Activated CD4-positive, CD25-positive, alpha-beta regulatory T cell treated with anti-CD3 and anti-CD28 coated beads, Interleukin-2, amount 50 U/mL, for 16 hours (primary cell): ENCODE data around the gene XRRA1.
A peak's percentile ranks its signal among the peaks of the same experiment; 100 is the strongest.
"Not testable (repeated sequence)": the region's sequence is repeated elsewhere in the genome, so short reads cannot be mapped to it uniquely, and the experiment has no call there.

Source experiments
- DNase-seq: peaks from one replicate; pipeline ENCODE4 v3.0.0-alpha.2; 2020; ENCODE audit warnings: low read depth, low spot score

XRRA1 gene, protein sequence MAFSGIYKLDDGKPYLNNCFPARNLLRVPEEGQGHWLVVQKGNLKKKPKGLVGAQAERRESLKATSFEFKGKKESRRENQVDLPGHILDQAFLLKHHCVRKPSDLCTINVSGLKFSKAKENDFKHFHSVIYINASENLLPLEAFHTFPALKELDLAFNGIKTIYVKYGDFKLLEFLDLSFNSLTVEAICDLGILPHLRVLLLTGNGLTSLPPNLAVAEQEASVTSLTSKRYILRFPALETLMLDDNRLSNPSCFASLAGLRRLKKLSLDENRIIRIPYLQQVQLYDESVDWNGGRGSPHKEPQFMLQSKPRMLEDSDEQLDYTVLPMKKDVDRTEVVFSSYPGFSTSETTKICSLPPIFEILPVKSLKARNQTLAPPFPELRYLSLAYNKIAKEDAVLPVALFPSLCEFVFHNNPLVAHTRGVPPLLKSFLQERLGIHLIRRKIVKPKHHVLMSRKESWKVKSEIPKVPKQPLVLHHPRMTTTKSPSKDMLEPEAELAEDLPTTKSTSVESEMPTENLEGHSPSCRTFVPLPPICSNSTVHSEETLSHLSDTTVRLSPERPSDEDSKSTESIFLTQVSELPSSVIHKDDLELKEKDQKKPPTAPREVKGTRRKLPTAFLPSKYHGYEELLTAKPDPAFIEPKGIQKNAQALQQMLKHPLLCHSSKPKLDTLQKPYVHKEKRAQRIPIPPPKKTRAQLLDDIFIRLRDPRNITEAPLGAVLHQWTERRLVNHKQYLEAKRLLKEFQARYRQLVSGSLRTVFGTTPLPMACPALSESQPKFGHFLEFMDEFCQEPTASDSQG

GRCh38 chr11:74948898-74949752 lies at the start of gene XRRA1, which contains the start of gene SPCS2:
Gene XRRA1 (minus strand): TSS chr11:74949091. CDS start chr11:74940878, 8,213 bp downstream.
Gene SPCS2 (plus strand): TSS chr11:74949266. CDS start chr11:74949286, 20 bp downstream.
- peak; percentile 98 for DNase-seq

DNA sequence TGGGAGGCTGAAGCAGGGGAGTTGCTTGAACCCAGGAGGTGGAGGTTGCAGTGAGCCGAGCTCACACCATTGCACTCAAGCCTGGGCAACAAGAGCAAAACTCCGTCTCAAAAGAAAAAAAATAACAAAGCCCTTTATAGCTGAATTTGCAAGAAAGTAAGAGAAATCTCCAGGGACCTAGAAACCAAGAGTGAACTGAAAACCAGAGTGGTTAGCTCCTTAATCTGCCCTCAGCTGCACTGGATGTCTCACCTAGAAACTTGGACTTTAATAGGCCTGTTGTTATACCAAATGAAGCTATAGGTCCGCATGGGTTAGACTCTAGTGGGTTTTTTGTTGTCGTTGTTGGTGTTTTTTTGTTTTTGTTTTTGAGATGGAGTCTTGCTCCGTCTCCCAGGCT lies 44.0 kb upstream of the XRRA1 start:
- no peak for DNase-seq

GRCh38 chr11:74990941-74991340 lies 42.0 kb upstream of the XRRA1 start:
- DNase-seq, result no peak

DNA sequence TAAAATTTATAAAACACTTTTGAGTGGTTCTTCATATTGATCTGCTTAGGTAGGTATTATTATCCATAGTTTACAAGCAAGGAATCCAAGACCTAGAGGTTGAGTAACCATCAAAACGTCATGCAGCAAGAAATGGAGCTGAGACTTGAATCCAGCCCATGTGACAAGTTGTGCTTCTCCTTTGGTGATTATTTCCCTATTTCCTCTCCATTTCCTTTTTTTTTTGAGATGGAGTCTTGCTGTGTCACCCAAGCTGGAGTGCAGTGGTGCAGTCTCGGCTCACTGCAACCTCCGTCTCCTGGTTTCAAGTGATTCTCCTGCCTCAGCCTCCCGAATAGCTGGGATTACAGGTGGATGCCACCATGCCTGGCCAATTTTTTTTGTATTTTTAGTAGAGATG lies 41.3 kb upstream of the XRRA1 start:
- DNase-seq, result not testable (repeated sequence)

DNA sequence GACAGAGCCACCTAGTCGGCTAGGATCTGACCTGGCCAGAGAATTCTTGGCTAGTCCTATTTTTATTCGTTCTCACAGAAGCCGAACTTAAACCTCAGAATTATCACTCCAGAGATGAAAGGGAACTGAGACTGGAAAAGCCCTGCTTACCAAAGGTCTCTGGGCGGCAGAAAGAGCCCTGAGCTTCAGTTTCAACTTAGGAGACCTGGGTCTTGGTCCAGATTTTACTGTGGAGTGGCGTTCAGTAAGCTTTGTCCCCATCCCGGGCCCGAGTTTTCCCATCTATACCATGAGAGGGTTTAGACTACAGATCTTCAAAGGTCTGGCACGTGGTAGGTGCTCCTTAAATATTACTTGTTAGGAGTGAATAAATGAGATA lies 40.4 kb upstream of the XRRA1 start:
- DNase-seq, result no peak

GRCh38 chr11:74988541-74989259 lies 39.8 kb upstream of the XRRA1 start, which contains the start of gene NEU3:
Gene NEU3 (plus strand): TSS chr11:74988933. CDS start chr11:74989061, 128 bp downstream.
- DNase-seq, result peak; percentile 62

DNA sequence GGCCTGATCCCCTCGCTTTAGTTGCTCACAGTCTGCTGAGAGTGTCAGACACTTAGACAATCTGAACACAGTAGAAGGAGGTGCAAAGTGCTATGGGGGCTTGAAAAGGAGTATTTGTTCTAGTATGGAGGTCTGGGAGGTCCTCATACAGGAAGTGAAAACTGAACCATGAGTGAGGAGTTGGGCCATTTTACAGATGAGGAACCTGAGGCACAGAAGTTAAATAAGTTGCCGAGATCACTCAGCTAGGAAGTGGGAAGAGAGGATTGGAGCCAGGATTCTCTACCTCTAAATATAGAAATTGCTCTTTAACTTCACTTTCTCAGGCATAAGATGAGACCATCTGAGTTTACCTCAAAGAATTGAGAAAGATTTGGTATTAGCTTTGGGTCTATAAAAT lies 35.8 kb upstream of the XRRA1 start:
- DNase-seq, result no peak

- no peak for DNase-seq
Measured at GRCh38 chr11:74984070-74984469, 35.2 kb upstream of the XRRA1 start.

- no peak for DNase-seq
Measured at GRCh38 chr11:74981888-74982287, 33.0 kb upstream of the XRRA1 start.

GRCh38 chr11:74980634-74981033 lies 31.7 kb upstream of the XRRA1 start:
- DNase-seq, result no peak

DNA sequence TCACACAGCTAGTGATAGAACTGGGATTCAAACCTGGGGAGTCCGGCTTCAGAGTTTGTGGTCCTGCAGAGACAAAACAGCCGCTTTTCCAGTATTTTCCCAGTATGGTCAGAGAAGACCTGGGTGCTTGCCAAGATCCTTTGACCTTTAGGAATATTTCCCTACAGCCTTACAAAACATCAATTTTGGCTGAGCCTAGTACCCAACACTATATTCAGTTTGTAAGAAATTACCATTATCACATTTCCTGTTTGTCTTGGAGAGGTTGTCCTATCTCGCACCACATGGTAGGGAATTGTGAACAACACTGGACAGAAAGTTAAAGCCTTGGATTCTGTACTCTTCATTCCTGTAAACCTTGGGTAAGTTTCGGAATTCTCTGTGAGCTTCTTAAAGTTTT lies 29.1 kb upstream of the XRRA1 start:
- DNase-seq, result no peak

DNA sequence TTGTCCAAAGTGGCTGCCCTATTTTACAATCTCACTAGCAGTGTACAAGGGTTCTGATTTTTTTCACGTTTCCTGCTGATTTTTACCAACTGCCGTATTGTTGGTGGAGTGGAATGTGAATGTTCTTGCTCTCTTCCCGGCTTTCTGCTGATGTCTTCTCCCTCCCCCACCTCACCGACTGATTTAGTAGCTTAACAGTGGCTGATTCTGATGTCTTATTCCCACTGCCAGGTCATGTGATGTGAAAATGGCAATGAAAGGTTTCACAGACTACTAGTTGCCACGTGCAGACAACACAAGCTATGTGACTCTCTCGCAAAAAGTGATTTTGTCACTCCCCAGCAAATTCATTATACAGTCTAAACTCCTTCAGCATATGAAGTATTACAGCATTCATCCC lies 22.5 kb upstream of the XRRA1 start:
- DNase-seq, result no peak

DNA sequence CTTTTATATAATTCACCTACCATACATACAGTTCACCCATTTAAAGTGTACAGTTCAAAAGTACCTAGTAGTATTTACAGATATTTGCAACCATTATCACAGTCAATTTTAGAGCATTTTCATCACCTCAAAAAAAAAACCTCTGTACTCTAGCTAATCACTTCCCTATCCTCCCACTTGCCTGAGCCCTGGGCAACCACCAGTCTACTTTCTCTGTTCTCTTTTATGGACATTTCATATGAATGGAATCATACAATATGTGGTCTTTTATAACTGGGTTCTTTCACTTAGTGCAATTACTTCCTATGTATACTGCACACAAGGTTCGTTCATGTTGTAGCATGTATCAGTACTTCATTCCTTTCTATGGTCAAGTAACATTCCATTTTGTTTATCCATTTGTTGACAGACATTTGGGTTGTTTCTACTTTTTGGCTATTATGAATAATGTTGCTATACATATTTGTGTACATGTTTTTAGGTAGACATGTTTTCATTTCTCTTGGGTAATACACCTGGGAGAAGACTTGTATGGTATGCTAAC lies 22.0 kb upstream of the XRRA1 start:
- DNase-seq, result no peak

DNA sequence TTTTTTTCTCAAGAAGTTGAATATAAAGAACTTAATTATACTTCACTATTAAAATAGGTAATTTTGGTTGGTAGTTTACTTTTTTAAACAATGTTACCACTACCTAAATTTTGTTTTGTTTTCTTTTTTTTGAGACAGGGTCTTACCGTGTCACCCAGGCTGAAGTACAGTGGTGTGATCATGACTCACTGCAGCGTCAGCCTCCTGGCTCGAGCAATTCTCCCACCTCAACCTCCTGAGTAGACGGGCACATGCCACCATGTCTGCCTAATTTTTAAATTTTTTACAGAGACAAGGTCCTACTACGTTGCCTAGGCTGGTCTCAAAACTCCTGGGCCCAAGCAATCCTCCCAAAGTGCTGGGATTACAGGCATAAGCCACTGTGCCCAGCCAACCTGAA lies 17.8 kb upstream of the XRRA1 start:
- DNase-seq, result no peak

DNA sequence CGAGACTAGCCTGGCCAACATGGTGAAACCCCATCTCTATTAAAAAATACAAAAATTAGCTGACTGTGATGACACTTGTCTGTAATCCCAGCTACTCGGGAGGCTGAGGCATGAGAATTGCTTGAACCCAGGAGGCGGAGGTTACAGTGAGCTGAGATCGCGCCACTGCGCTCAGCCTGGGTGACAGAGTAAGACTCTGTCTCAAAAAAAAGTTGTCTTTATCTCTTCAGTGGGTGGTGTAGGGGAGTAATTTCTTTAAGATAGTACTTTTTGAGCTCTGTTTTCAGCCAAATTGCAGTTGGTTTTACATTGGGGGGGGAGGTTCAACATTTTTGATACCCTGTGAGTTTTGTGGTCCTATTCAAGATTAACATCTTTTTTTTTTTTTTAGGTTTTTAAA lies 11.2 kb upstream of the XRRA1 start:
- not testable (repeated sequence) for DNase-seq

DNA sequence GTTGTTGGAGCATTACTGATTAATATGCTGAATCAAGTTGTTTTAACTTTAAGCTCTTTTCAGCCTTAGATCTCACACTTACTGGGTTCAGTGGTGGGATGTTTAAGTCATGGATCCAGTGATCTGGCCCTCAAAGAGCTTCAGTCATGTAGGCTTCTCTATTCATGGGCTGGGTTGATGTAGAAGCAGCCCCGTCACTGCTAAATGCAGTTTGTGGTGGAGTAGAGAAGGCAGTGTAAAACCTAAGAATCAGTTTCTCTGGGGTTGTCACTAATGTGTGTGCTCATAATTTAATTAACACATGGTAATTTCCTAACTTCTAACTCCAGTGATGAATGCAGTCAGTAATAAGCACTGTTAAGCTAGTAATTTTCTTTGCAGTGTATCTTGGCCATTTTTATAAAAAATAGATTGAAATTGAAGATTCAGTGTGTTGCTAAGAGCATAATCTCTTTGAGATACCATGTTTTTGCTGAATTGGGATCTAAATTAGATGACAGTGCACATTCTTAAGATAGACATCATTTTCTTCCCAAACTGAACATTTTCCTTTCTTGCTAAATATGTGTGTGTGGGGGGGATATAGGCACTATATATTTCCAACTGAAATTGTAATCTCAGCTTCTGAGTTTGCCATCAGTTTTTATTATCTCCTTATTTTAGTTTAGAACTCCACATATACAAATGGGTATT lies 9.2 kb upstream of the XRRA1 start:
- no peak for DNase-seq

- DNase-seq, result no peak
Measured at GRCh38 chr11:74956397-74957015, 7.6 kb upstream of the XRRA1 start.

DNA sequence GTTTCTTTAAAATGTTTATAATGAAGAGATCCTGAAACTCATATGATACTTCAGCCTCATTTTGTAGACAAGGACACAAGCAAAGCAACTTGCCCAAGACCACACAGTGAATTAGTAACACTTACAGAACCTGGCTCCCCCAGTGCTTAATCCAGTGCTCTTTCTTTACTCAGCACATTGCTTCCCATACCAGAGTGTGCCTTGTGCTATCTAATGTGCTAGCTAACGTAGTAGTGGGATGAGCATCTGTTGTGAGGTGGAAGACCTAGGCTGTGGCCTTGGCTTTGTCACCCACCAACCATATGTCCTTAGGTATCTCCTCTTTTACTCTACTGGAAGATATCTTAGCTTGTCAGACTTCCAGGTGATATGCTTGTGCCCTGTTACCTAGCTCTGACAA lies 5.3 kb upstream of the XRRA1 start:
- DNase-seq, result no peak

DNA sequence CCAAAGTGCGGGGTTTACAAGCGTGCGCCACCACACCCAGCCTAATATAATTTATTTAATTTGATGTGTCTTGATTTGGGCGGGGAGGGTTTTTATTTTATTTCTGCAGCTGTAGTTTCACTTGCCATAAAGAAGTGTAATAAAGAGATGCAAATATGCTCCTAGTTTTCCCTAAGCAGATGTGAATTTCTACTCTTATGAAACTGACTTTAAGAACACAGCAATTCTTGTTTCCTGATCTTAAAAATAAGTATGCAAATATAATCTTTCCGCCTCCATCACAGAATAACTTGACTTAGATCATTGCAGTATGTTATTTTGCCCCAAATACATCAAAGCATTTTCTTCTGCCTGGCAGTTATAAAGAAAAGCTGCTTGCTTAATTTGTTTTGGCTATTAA lies 4.6 kb upstream of the XRRA1 start:
- DNase-seq, result no peak

GRCh38 chr11:74952752-74953151 lies 3.9 kb upstream of the XRRA1 start:
- DNase-seq, result no peak
